ENCODE measurements around the gene JSRP1. TPM values are rescaled to one million over a fixed set of nuclear protein-coding genes. Genes with fewer than 3 reads are reported as not detected.

The JSRP1 gene
- total RNA-seq, 1 donor from 2014 or later = not detected

DNA sequence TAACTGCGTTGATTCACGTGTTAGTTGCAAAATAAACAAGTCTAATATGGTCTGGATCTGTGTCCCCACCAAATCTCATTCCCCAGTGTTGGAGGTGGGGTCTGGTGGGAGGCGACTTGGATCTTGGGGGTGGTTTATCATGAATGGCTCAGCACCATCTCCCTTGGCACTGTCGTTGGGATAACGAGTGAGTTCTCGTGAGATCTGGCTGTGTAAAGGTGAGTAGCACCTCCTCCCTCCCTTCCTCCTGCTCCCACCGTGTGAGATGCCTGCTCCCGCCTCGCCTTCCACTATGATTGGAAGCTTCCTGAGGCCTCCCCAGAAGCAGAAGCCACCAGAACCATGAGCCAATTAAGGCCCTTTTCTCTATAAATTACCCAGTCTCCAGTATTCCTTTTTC lies 20.9 kb upstream of the JSRP1 start:
- peaks cover 46% of the 10 kb centered on the region for H3K4me1 ChIP-seq
- intact Hi-C loops (cut with DNase I) = no loop called here
- no peaks in the 10 kb centered on the region for H3K27me3 ChIP-seq (ENCODE audit: low read depth)
- H3K27ac ChIP-seq = no peak overlapping the region
- TF ChIP-seq, protein P1, sequence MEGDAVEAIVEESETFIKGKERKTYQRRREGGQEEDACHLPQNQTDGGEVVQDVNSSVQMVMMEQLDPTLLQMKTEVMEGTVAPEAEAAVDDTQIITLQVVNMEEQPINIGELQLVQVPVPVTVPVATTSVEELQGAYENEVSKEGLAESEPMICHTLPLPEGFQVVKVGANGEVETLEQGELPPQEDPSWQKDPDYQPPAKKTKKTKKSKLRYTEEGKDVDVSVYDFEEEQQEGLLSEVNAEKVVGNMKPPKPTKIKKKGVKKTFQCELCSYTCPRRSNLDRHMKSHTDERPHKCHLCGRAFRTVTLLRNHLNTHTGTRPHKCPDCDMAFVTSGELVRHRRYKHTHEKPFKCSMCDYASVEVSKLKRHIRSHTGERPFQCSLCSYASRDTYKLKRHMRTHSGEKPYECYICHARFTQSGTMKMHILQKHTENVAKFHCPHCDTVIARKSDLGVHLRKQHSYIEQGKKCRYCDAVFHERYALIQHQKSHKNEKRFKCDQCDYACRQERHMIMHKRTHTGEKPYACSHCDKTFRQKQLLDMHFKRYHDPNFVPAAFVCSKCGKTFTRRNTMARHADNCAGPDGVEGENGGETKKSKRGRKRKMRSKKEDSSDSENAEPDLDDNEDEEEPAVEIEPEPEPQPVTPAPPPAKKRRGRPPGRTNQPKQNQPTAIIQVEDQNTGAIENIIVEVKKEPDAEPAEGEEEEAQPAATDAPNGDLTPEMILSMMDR (IDR thresholded peaks at IDR 0.05) = no peak
- ATAC-seq (no peak), DNase-seq (no peak)
- H3K9me3 ChIP-seq = no peaks in the 10 kb centered on the region
- H3K36me3 ChIP-seq = peaks cover 36% of the 10 kb centered on the region
- no peak overlapping the region for H3K4me3 ChIP-seq

DNA sequence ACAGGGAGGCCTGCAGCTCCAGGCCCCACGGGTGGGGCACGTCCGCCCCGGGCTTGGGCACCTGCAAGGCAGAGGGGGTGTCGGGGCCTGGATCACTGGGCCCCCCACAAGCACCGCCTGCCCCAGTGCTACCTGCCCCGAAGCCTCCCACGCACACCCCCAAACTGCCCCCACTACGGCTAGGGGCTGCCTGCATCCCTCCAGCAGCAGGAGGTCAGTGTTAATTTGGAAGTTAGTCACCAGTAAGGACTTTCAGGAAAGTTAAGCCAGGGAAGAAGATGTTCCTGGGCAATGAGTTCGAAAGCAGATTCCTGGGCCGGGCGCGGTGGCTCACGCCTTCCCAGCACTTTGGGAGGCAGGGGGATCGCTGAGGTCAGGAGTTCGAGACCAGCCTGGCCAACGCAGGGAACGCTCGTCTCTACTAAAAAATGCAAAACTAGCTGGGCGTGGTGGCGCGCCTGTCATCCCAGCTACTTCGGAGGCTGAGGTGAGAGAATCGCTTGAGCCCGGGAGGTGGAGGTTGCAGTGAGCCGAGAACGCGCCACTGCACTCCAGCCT lies 20.3 kb upstream of the JSRP1 start:
- Histone ChIP-seq H3K36me3 (peaks cover 42% of the 10 kb centered on the region), H3K9me3 (no peaks in the 10 kb centered on the region), H3K4me1 (peaks cover 46% of the 10 kb centered on the region), H3K4me3 (no peak overlapping the region), H3K27me3 (ENCODE audit: low read depth) (no peaks in the 10 kb centered on the region), H3K27ac (peak overlapping the region; percentile 6)
- ATAC-seq (no peak), DNase-seq (no peak)
- TF ChIP-seq, protein P1 (IDR thresholded peaks at IDR 0.05) = no peak
- intact Hi-C loops (cut with DNase I) = no loop called here

DNA sequence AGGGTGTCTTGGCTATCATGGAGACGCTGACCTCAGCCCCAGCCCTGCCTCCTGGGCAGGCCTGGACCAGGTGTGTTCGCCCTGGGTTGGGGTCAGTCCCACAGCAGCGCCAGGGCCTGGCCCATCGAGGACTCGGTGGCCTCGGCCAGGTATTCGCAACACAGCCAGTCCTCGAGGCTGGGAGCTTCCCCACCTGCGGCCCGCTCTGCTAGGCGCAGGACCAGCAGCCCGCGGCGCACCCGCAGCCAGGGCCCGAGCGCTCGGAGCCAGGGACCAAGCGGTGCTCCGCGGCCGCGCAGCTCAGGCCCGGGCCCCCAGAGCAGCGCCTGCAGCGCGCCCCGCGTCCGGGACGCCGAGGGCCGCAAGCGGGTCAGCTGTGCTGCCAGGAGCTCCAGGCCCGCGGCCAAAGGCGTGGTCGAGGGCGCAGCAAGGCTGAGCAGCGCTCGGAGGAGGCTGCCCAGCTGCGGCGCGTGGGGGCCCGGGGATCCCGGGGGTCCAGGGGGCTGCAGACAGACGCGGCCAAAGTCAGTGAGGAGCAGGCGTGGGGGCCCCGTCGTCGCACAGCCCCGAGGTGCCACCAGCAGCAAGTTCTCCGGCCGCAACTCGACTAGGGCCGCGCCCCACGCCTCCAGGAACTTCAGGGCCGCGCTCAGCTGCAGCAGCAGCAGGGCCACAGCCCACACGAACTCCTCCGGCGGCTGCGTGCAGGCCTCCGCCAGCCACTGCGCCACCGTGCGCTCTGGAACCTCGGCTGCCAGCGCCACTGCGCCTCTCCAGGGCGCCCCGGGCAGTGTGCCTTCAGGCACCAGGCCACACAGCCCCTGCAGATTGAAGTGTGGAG lies 19.6 kb upstream of the JSRP1 start:
- Histone ChIP-seq H3K36me3 (peaks cover 47% of the 10 kb centered on the region), H3K4me3 (no peak overlapping the region), H3K9me3 (no peaks in the 10 kb centered on the region), H3K27ac (peak overlapping the region; percentile 6), H3K4me1 (peaks cover 52% of the 10 kb centered on the region), H3K27me3 (ENCODE audit: low read depth) (no peaks in the 10 kb centered on the region)
- DNase-seq = no peak
- ATAC-seq = no peak
- intact Hi-C loops (cut with DNase I) = no loop called here
- TF ChIP-seq, protein P1 (IDR thresholded peaks at IDR 0.05) = no peak

DNA sequence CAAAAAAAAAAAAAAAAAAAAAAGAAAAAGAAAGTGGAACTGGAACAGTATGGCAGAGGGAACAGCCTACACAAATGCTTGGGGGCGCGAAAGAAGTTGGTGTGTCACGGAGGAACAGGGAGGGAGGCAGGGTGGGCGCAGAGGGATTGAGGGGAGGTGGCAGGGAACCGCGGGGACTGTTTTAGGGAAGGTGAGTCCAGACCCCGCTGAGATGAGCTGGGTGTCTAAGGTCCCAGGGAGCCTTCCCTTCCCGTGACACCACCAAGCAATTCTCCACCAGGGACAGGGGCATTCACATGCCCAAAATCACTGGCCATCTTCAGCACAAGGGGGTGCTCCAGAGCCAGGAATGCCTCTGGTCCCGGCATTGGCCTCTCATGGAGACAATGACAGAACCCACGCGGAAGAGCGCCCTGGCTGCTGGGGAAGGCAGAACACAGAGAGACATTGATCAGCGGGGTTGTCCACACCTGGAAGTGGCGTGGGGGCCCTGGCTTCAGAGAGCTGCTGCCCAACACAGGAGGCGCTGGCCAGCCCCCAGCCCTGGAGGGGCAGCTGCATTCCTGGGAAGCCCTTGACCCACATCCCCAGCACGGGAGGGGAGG lies 18.8 kb upstream of the JSRP1 start:
- Histone ChIP-seq H3K4me1 (peaks cover 52% of the 10 kb centered on the region), H3K9me3 (no peaks in the 10 kb centered on the region), H3K4me3 (no peak overlapping the region), H3K36me3 (peaks cover 47% of the 10 kb centered on the region), H3K27me3 (ENCODE audit: low read depth) (no peaks in the 10 kb centered on the region), H3K27ac (peak overlapping the region; percentile 11)
- DNase-seq (peak; percentile 80), ATAC-seq (peak; percentile 34 to 41)
- TF ChIP-seq, protein P1 (IDR thresholded peaks at IDR 0.05) = peak; percentile 56
- intact Hi-C loops (cut with DNase I) = no loop called here

DNA sequence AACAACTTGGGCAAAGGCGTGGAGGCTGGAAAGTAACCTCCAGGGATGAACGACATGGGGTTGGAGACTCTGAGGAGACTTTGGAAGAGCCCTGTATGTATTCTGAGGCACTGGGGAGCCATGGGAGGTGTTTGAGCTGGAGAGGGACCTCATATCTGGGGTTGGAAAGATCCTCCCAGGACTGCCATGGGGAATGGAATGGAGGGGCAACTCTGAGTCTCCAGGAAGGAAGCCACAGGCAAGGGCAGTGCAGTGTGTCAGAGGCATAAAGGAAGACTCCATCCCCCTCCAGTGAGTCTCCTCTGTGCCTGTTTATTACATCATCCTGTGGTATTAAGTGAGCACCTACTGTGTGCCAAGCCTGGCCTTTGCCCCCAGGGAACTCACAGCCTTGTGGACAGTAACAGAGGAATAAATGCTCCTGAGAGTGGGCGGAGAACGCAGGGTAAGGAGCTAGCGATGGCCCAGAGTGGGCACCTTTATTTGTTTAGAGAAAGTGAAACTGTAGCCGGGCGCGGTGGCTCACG lies 18.0 kb upstream of the JSRP1 start:
- ATAC-seq = no peak
- no peaks in the 10 kb centered on the region for H3K9me3 ChIP-seq
- H3K4me3 ChIP-seq = peak overlapping the region; percentile 40
- H3K36me3 ChIP-seq = peaks cover 47% of the 10 kb centered on the region
- DNase-seq = no peak
- TF ChIP-seq, protein P1 (IDR thresholded peaks at IDR 0.05) = no peak
- peak overlapping the region; percentile 74 for H3K27ac ChIP-seq
- peaks cover 52% of the 10 kb centered on the region for H3K4me1 ChIP-seq
- intact Hi-C loops (cut with DNase I) = no loop called here
- no peaks in the 10 kb centered on the region for H3K27me3 ChIP-seq (ENCODE audit: low read depth)
